HEK293T (cell line): Measurements from ENCODE around the gene AXIN1.

Experiments
- CTCF ChIA-PET: fragments of 350-600 bp; formaldehyde crosslinking; extraction: SDS; loops from one replicate; lab custom pipeline; 2021; ENCODE audit warnings: antibody characterized with exemption, inconsistent platforms; lab: Yijun Ruan, JAX
- POLR2A ChIA-PET: fragments of 350-600 bp; formaldehyde crosslinking; extraction: SDS; loops from one replicate; lab custom pipeline; 2020; ENCODE audit warnings: antibody characterized with exemption, inconsistent platforms; lab: Yijun Ruan, JAX
- DNase-seq: peaks from one replicate; pipeline ENCODE4 v3.0.0; 2012; ENCODE audit warnings: mixed read lengths; ENCODE audit errors: extremely low spot score
- ARNT ChIP-seq: fragments of 450-650 bp; IDR thresholded peaks from 2 replicates; pipeline ENCODE4 v1.6.1; 2017; ENCODE audit warnings: mild to moderate bottlenecking
- BHLHE40 ChIP-seq: fragments of 450-650 bp; IDR thresholded peaks from 2 replicates; pipeline ENCODE4 v1.6.1; 2016; ENCODE audit warnings: mild to moderate bottlenecking, moderate library complexity, borderline replicate concordance
- CTBP1 ChIP-seq: fragments of 450-650 bp; IDR thresholded peaks from 2 replicates; pipeline ENCODE4 v1.6.1; 2016; ENCODE audit warnings: borderline replicate concordance
- ELF4 ChIP-seq: fragments of 450-650 bp; IDR thresholded peaks from 2 replicates; pipeline ENCODE4 v1.6.1; 2017; ENCODE audit warnings: antibody characterized with exemption
- FOXA1 ChIP-seq: fragments of 450-650 bp; IDR thresholded peaks from 2 replicates; pipeline ENCODE4 v1.6.1; 2016; ENCODE audit warnings: mild to moderate bottlenecking
- FOXK2 ChIP-seq: fragments of 450-650 bp; IDR thresholded peaks from 2 replicates; pipeline ENCODE4 v1.6.1; 2016; ENCODE audit warnings: mild to moderate bottlenecking
- FOXM1 ChIP-seq: fragments of 450-650 bp; IDR thresholded peaks from 2 replicates; pipeline ENCODE4 v1.6.1; 2017; ENCODE audit warnings: mild to moderate bottlenecking, borderline replicate concordance
- HDGF ChIP-seq: fragments of 450-650 bp; IDR thresholded peaks from 2 replicates; pipeline ENCODE4 v1.6.1; 2017; ENCODE audit warnings: antibody characterized with exemption, borderline replicate concordance
- L3MBTL2 ChIP-seq: fragments of 450-650 bp; conservative IDR thresholded peaks from 2 replicates; pipeline ENCODE4 v1.6.1; 2016; ENCODE audit warnings: mild to moderate bottlenecking
- LEF1 ChIP-seq: fragments of 450-650 bp; IDR thresholded peaks from 2 replicates; pipeline ENCODE4 v1.6.1; 2017; ENCODE audit warnings: mild to moderate bottlenecking, borderline replicate concordance
- NFRKB ChIP-seq: fragments of 450-650 bp; IDR thresholded peaks from 2 replicates; pipeline ENCODE4 v1.6.1; 2016; ENCODE audit warnings: mild to moderate bottlenecking, moderate library complexity
- PKNOX1 ChIP-seq: fragments of 450-650 bp; IDR thresholded peaks from 2 replicates; pipeline ENCODE4 v1.6.1; 2016
- SP1 ChIP-seq: fragments of 450-650 bp; IDR thresholded peaks from 2 replicates; pipeline ENCODE4 v1.6.1; 2017
- SUZ12 ChIP-seq: fragments of 450-650 bp; IDR thresholded peaks from 2 replicates; pipeline ENCODE4 v1.6.1; 2016; ENCODE audit warnings: mild to moderate bottlenecking
- TARDBP ChIP-seq: fragments of 450-650 bp; IDR thresholded peaks from 2 replicates; pipeline ENCODE4 v1.6.1; 2016
- ZNF384 ChIP-seq: fragments of 450-650 bp; IDR thresholded peaks from 2 replicates; pipeline ENCODE4 v1.6.1; 2016

The AXIN1 gene

GRCh38 chr16:285146-286055, 67.1 kb downstream of the AXIN1 start:
- ChIA-PET CTCF (no interaction called here), POLR2A (no interaction called here)
- no peak for DNase-seq
- TF ChIP-seq LEF1 (no peak), FOXK2 (no peak), FOXM1 (no peak), BHLHE40 (no peak), CTBP1 (no peak), ELF4 (no peak), ZNF384 (no peak), TARDBP (no peak), SUZ12 (no peak), L3MBTL2 (no peak), FOXA1 (no peak), ARNT (no peak), PKNOX1 (no peak), NFRKB (no peak), HDGF (no peak), SP1 (no peak)

GRCh38 chr16:284204-285120, 68.1 kb downstream of the AXIN1 start:
- DNase-seq = no peak
- POLR2A ChIA-PET = no interaction called here
- CTCF ChIA-PET = no interaction called here
- TF ChIP-seq BHLHE40 (no peak), SP1 (no peak), FOXM1 (no peak), ELF4 (no peak), FOXA1 (no peak), TARDBP (no peak), ZNF384 (no peak), SUZ12 (no peak), L3MBTL2 (no peak), LEF1 (no peak), HDGF (no peak), CTBP1 (no peak), NFRKB (no peak), ARNT (no peak), PKNOX1 (no peak), FOXK2 (no peak)

GRCh38 chr16:283033-283805, 69.3 kb downstream of the AXIN1 start, which contains the start of gene PDIA2:
Gene PDIA2, plus strand, starts transcription at chr16:283164. Its CDS starts 6 bp downstream, at chr16:283170.
- TF ChIP-seq FOXA1 (no peak), LEF1 (no peak), SUZ12 (no peak), ZNF384 (no peak), FOXM1 (no peak), CTBP1 (no peak), HDGF (no peak), NFRKB (no peak), L3MBTL2 (no peak), BHLHE40 (no peak), FOXK2 (no peak), PKNOX1 (no peak), ARNT (no peak), SP1 (no peak), ELF4 (no peak), TARDBP (no peak)
- ChIA-PET POLR2A (no interaction called here), CTCF (no interaction called here)
- no peak for DNase-seq

- ChIA-PET POLR2A (no interaction called here), CTCF (no interaction called here)
- DNase-seq = no peak
- TF ChIP-seq CTBP1 = no peak
- no peak for TF ChIP-seq FOXM1
- no peak for TF ChIP-seq SP1
- TF ChIP-seq NFRKB = no peak
- no peak for TF ChIP-seq LEF1
- no peak for TF ChIP-seq ZNF384
- TF ChIP-seq BHLHE40 = no peak
- TF ChIP-seq FOXA1 = no peak
These were observed 70.0 kb downstream of the AXIN1 start for GRCh38 chr16:282491-282890.
